ENCODE results near the gene PACSIN2. TPM values are rescaled to one million over a fixed set of nuclear protein-coding genes. Genes with fewer than 3 reads are reported as not detected.

Gene PACSIN2
- total and polyA plus RNA-seq, 2 experiments from 2014 or later: 23.5 to 57.3 TPM

GRCh38 chr22:42909363-42910058 lies 105.4 kb downstream of the PACSIN2 start:
- no peaks in the 10 kb centered on the region for H3K4me1 ChIP-seq (ENCODE audit: insufficient read depth)
- no peaks in the 10 kb centered on the region for H3K9me2 ChIP-seq (ENCODE audit: insufficient read depth)
- no peak overlapping the region for H3K27ac ChIP-seq (ENCODE audit: low read depth)
- H4K20me1 ChIP-seq (replicated peaks; ENCODE audit: insufficient read depth): peaks cover 47% of the 10 kb centered on the region
- peaks cover 3% of the 10 kb centered on the region; the same call in 1 of the 2 replicates for H3K36me3 ChIP-seq (ENCODE audit: insufficient read depth)
- peaks cover 52% of the 10 kb centered on the region for H3K79me2 ChIP-seq (replicated peaks; ENCODE audit: insufficient read depth)
- Mint-ChIP-seq H3K4me1 (peaks cover 14% of the 10 kb centered on the region), H3K4me3 (no peak overlapping the region), H3K27me3 (ENCODE audit: insufficient read depth, low read depth, poor library complexity) (peaks cover 2% of the 10 kb centered on the region), H3K9me3 (no peaks in the 10 kb centered on the region), H3K27ac (no peak overlapping the region), H3K36me3 (ENCODE audit: low read depth) (peaks cover 7% of the 10 kb centered on the region; the same call in 2 of the 3 replicates)
- DNase-seq (ENCODE audit: low spot score): no peak
- no peak for TF ChIP-seq CTCF (conservative IDR thresholded peaks at IDR 0.05; ENCODE audit: low read depth in 2 of 2)
- TF ChIP-seq CREB1 (CRISPR knock-in tag; IDR thresholded peaks at IDR 0.05; ENCODE audit: low read depth): no peak
- no peak overlapping the region for H3K4me3 ChIP-seq
- ATAC-seq: no peak
- no peaks in the 10 kb centered on the region for H3K27me3 ChIP-seq (ENCODE audit: insufficient read depth)
- no peak overlapping the region for H2AFZ ChIP-seq
- H3K4me2 ChIP-seq: no peak overlapping the region
- no peaks in the 10 kb centered on the region for H3F3A ChIP-seq (replicated peaks; ENCODE audit: low read depth)

- Histone ChIP-seq H3K27me3 (ENCODE audit: insufficient read depth) (no peaks in the 10 kb centered on the region), H3K79me2 (replicated peaks; ENCODE audit: insufficient read depth) (peaks cover 48% of the 10 kb centered on the region), H3K36me3 (ENCODE audit: insufficient read depth) (peaks cover 3% of the 10 kb centered on the region; the same call in 1 of the 2 replicates), H4K20me1 (replicated peaks; ENCODE audit: insufficient read depth) (peaks cover 41% of the 10 kb centered on the region), H3K9me2 (ENCODE audit: insufficient read depth) (no peaks in the 10 kb centered on the region), H3F3A (replicated peaks; ENCODE audit: low read depth) (no peaks in the 10 kb centered on the region), H3K27ac (ENCODE audit: low read depth) (no peak overlapping the region), H3K4me2 (no peak overlapping the region), H3K4me3 (no peak overlapping the region), H3K4me1 (ENCODE audit: insufficient read depth) (no peaks in the 10 kb centered on the region), H2AFZ (no peak overlapping the region)
- Mint-ChIP-seq H3K27me3 (ENCODE audit: insufficient read depth, low read depth, poor library complexity) (peaks cover 2% of the 10 kb centered on the region), H3K9me3 (no peaks in the 10 kb centered on the region), H3K4me3 (no peak overlapping the region), H3K4me1 (peaks cover 23% of the 10 kb centered on the region), H3K36me3 (ENCODE audit: low read depth) (peaks cover 7% of the 10 kb centered on the region; the same call in 2 of the 3 replicates), H3K27ac (peak overlapping the region; percentile 77; the same call in 1 of the 2 replicates)
- TF ChIP-seq EZH2phosphoT487 (IDR thresholded peaks at IDR 0.05; ENCODE audit: unreplicated experiment) (no peak), ZNF462 (CRISPR knock-in tag; IDR thresholded peaks at IDR 0.05) (no peak)
- DNase-seq (ENCODE audit: low spot score) (no peak), ATAC-seq (no peak)
These were observed 106.6 kb downstream of the PACSIN2 start for GRCh38 chr22:42908374-42908746.

All from GM23338 (cell line).